GM23338 (cell line): ENCODE results near the gene IGFBP7. TPM values are rescaled to one million over a fixed set of nuclear protein-coding genes. Genes with fewer than 3 reads are reported as not detected.

Source experiments
- ATAC-seq: fragments of 200-7000 bp; cut with Tn5 transposase; 3 replicates; pipeline ENCODE4 v1.9.1; 2020
- DNase-seq: peaks from one replicate; pipeline ENCODE4 v3.0.0-alpha.2; 2015; ENCODE audit warnings: low spot score
- H2AFZ ChIP-seq: fragments of 200-600 bp; sonication (generic); 2 replicates; pipeline ENCODE4 v1.8.0; 2016; ENCODE audit warnings: antibody characterized with exemption, mild to moderate bottlenecking, moderate library complexity
- H3F3A ChIP-seq: fragments of 200-600 bp; sonication (generic); replicated peaks from 2 replicates; pipeline ENCODE4 v1.8.0; 2017; ENCODE audit warnings: antibody characterized with exemption, mixed run types, low read depth
- H3K27ac ChIP-seq: fragments of 200-600 bp; sonication (generic); 2 replicates; pipeline ENCODE4 v1.6.1; 2016; ENCODE audit warnings: low read depth
- H3K27me3 ChIP-seq: fragments of 200-600 bp; sonication (generic); 2 replicates; pipeline ENCODE4 v1.8.0; 2016; ENCODE audit warnings: mild to moderate bottlenecking, mixed run types, moderate library complexity; ENCODE audit not compliant: insufficient read depth
- H3K36me3 ChIP-seq: fragments of 200-600 bp; sonication (generic); 2 replicates; pipeline ENCODE4 v1.8.0; 2016; ENCODE audit warnings: mild to moderate bottlenecking; ENCODE audit not compliant: insufficient read depth
- H3K4me1 ChIP-seq: fragments of 200-600 bp; sonication (generic); 2 replicates; pipeline ENCODE4 v1.8.0; 2016; ENCODE audit warnings: mild to moderate bottlenecking, moderate library complexity; ENCODE audit not compliant: insufficient read depth
- H3K4me2 ChIP-seq: fragments of 200-600 bp; sonication (generic); 2 replicates; pipeline ENCODE4 v1.7.1; 2017; ENCODE audit warnings: mixed run types
- H3K4me3 ChIP-seq: fragments of 200-600 bp; sonication (generic); 2 replicates; pipeline ENCODE4 v1.6.1; 2016; ENCODE audit warnings: mixed run types
- H3K79me2 ChIP-seq: fragments of 200-600 bp; sonication (generic); replicated peaks from 2 replicates; pipeline ENCODE4 v1.8.0; 2017; ENCODE audit warnings: mild to moderate bottlenecking; ENCODE audit not compliant: insufficient read depth
- H3K9me2 ChIP-seq: fragments of 200-600 bp; sonication (generic); 2 replicates; pipeline ENCODE4 v1.8.0; 2017; ENCODE audit not compliant: insufficient read depth
- H4K20me1 ChIP-seq: fragments of 200-600 bp; sonication (generic); replicated peaks from 2 replicates; pipeline ENCODE4 v1.8.0; 2017; ENCODE audit warnings: mild to moderate bottlenecking; ENCODE audit not compliant: insufficient read depth
- H3K27ac Mint-ChIP-seq: 2 replicates; pipeline ENCODE4 v1.8.0; 2020; ENCODE audit warnings: inconsistent platforms, mild to moderate bottlenecking, moderate library complexity, mixed read lengths
- H3K27me3 Mint-ChIP-seq: 3 replicates; pipeline ENCODE4 v1.8.0; 2022; ENCODE audit warnings: low read depth, mild to moderate bottlenecking, moderate library complexity, mixed read lengths, inconsistent platforms; ENCODE audit not compliant: insufficient read depth, poor library complexity
- H3K36me3 Mint-ChIP-seq: 3 replicates; pipeline ENCODE4 v1.8.0; 2021; ENCODE audit warnings: low read depth, mild to moderate bottlenecking, inconsistent platforms, moderate library complexity, mixed read lengths
- H3K4me1 Mint-ChIP-seq: 3 replicates; pipeline ENCODE4 v1.8.0; 2020; ENCODE audit warnings: mild to moderate bottlenecking, inconsistent platforms, mixed read lengths
- H3K4me3 Mint-ChIP-seq: 3 replicates; pipeline ENCODE4 v1.8.0; 2021; ENCODE audit warnings: moderate library complexity, mild to moderate bottlenecking, inconsistent platforms, mixed read lengths
- H3K9me3 Mint-ChIP-seq: 3 replicates; pipeline ENCODE4 v1.8.0; 2020; ENCODE audit warnings: moderate library complexity, mild to moderate bottlenecking, inconsistent platforms, mixed read lengths
- CTCF ChIP-seq, 2 experiments: fragments of 200-600 bp in 1 of 2; sonication (generic) in 1 of 2; conservative IDR thresholded peaks; 2 replicates each; pipeline versions ENCODE4 v1.5.1 to v1.6.1; 2016 to 2017; ENCODE audit warnings: antibody characterized with exemption in 2 of 2, low read depth in 2 of 2, mild to moderate bottlenecking in 2 of 2, moderate library complexity in 1 of 2
- ETS1 ChIP-seq: IDR thresholded peaks from 2 replicates; pipeline ENCODE4 v1.6.1; 2016; ENCODE audit warnings: antibody characterized with exemption
- NANOG ChIP-seq: IDR thresholded peaks from 2 replicates; pipeline ENCODE4 v1.6.1; 2016; ENCODE audit warnings: antibody characterized with exemption, borderline replicate concordance
- POLR2AphosphoS5 ChIP-seq: IDR thresholded peaks from 2 replicates; pipeline ENCODE4 v1.6.1; 2016; ENCODE audit warnings: antibody characterized with exemption, low read depth
- REST ChIP-seq: IDR thresholded peaks from one replicate; pipeline ENCODE4 v1.6.1; 2018; ENCODE audit warnings: antibody characterized with exemption; ENCODE audit not compliant: unreplicated experiment
- STAT1 ChIP-seq: IDR thresholded peaks from one replicate; pipeline ENCODE4 v1.6.1; 2016; ENCODE audit warnings: antibody characterized with exemption; ENCODE audit not compliant: unreplicated experiment
- ZNF331 ChIP-seq: fragments of 250-450 bp; sonication (Bioruptor Pico); IDR thresholded peaks from 2 replicates; pipeline ENCODE4 v1.5.0; 2020; ENCODE audit warnings: low read depth, mild to moderate bottlenecking, moderate library complexity
- polyA plus RNA-seq: library from polyadenylated mRNA; unstranded; fragments of >200 nt; fragmentation: Nextera tagmentation; extraction: Ambion mirVana; gene quantifications from 2 replicates; pipeline ENCODE4 v1.2.1, GENCODE V29; 2016
- total RNA-seq: library from RNA; depleted of rRNA; stranded (reverse); fragments of >200 nt; shearing (Covaris generic); gene quantifications from 2 replicates; pipeline ENCODE4 v1.2.3, GENCODE V29; 2014
- TF ChIP-seq, protein P1 (sequence below): fragments of 250-450 bp; sonication (Bioruptor Pico); IDR thresholded peaks from 2 replicates; pipeline ENCODE4 v1.5.0; 2020; ENCODE audit warnings: mild to moderate bottlenecking, moderate library complexity

IGFBP7 gene
- total and polyA plus RNA-seq, 2 experiments from 2014 or later: 0.49 to 7.9 TPM

DNA sequence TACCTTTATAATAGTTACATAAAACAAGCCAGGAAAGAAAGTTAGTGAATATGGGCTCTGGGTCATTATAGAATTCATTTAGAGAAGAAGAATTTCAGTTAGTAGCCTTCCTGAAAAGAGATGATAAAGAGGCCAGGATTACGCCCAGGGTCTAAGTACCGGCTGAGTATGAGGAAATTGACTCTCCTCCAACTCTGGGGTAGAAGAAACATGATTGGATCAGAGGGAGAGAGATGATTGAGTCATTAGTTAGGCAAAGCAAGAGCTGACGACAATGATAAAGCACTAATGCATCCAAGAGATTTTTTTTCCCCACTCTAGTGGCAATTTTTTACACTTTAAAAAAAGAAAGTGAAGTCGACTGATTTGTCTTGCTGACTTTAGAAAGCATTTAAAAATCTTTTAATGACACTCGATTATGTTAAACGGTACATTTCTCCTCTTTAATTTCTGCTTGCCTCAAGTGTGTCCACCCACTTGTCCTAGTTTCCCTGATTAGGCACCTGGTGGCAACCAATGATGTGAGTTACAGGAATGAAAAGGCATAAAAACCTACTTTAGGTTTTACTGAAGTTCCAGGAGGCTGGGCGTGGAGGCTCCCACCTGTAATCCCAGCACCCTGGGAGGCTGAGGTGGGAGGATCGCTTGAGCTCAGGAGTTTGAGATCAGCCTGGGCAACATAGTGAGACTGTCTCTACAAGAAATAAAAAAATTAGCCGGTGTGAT lies 37.3 kb upstream of the IGFBP7 start:
- no peak for TF ChIP-seq ZNF331 (CRISPR knock-in tag)
- no peak for TF ChIP-seq CTCF (conservative IDR thresholded peaks at IDR 0.05; ENCODE audit: low read depth in 2 of 2)
- no peak for TF ChIP-seq STAT1
- Mint-ChIP-seq H3K27ac (no peak overlapping the region), H3K9me3 (no peaks in the 10 kb centered on the region; the same call in 2 of the 3 replicates), H3K27me3 (peaks cover 5% of the 10 kb centered on the region), H3K4me1 (no peaks in the 10 kb centered on the region), H3K4me3 (no peak overlapping the region), H3K36me3 (no peaks in the 10 kb centered on the region)
- no peak for ATAC-seq
- no peaks in the 10 kb centered on the region for H3K4me1 ChIP-seq
- no peaks in the 10 kb centered on the region for H3K27me3 ChIP-seq
- H3F3A ChIP-seq: no peaks in the 10 kb centered on the region
- no peak for DNase-seq
- no peaks in the 10 kb centered on the region for H3K36me3 ChIP-seq
- no peaks in the 10 kb centered on the region for H3K9me2 ChIP-seq
- H4K20me1 ChIP-seq: no peaks in the 10 kb centered on the region
- no peaks in the 10 kb centered on the region for H3K79me2 ChIP-seq
- H3K27ac ChIP-seq: no peak overlapping the region
- no peak overlapping the region for H3K4me2 ChIP-seq
- H2AFZ ChIP-seq: no peak overlapping the region
- no peak overlapping the region for H3K4me3 ChIP-seq

GRCh38 chr4:57146444-57146843 lies 36.3 kb upstream of the IGFBP7 start:
- Histone ChIP-seq H3K4me1 (no peaks in the 10 kb centered on the region), H4K20me1 (no peaks in the 10 kb centered on the region), H3K27me3 (no peaks in the 10 kb centered on the region), H3K27ac (no peak overlapping the region), H2AFZ (no peak overlapping the region), H3K4me2 (no peak overlapping the region), H3F3A (no peaks in the 10 kb centered on the region), H3K4me3 (no peak overlapping the region), H3K36me3 (no peaks in the 10 kb centered on the region), H3K9me2 (no peaks in the 10 kb centered on the region), H3K79me2 (no peaks in the 10 kb centered on the region)
- no peak overlapping the region for H3K4me3 Mint-ChIP-seq
- no peaks in the 10 kb centered on the region for H3K36me3 Mint-ChIP-seq
- no peaks in the 10 kb centered on the region for H3K4me1 Mint-ChIP-seq
- peaks cover 3% of the 10 kb centered on the region; the same call in 1 of the 3 replicates for H3K9me3 Mint-ChIP-seq
- DNase-seq (no peak), ATAC-seq (no peak)
- peaks cover 5% of the 10 kb centered on the region for H3K27me3 Mint-ChIP-seq
- H3K27ac Mint-ChIP-seq: no peak overlapping the region
- TF ChIP-seq POLR2AphosphoS5 (no peak), REST (no peak), NANOG (no peak), ZNF331 (CRISPR knock-in tag) (no peak), ETS1 (no peak)
- TF ChIP-seq, protein P1, sequence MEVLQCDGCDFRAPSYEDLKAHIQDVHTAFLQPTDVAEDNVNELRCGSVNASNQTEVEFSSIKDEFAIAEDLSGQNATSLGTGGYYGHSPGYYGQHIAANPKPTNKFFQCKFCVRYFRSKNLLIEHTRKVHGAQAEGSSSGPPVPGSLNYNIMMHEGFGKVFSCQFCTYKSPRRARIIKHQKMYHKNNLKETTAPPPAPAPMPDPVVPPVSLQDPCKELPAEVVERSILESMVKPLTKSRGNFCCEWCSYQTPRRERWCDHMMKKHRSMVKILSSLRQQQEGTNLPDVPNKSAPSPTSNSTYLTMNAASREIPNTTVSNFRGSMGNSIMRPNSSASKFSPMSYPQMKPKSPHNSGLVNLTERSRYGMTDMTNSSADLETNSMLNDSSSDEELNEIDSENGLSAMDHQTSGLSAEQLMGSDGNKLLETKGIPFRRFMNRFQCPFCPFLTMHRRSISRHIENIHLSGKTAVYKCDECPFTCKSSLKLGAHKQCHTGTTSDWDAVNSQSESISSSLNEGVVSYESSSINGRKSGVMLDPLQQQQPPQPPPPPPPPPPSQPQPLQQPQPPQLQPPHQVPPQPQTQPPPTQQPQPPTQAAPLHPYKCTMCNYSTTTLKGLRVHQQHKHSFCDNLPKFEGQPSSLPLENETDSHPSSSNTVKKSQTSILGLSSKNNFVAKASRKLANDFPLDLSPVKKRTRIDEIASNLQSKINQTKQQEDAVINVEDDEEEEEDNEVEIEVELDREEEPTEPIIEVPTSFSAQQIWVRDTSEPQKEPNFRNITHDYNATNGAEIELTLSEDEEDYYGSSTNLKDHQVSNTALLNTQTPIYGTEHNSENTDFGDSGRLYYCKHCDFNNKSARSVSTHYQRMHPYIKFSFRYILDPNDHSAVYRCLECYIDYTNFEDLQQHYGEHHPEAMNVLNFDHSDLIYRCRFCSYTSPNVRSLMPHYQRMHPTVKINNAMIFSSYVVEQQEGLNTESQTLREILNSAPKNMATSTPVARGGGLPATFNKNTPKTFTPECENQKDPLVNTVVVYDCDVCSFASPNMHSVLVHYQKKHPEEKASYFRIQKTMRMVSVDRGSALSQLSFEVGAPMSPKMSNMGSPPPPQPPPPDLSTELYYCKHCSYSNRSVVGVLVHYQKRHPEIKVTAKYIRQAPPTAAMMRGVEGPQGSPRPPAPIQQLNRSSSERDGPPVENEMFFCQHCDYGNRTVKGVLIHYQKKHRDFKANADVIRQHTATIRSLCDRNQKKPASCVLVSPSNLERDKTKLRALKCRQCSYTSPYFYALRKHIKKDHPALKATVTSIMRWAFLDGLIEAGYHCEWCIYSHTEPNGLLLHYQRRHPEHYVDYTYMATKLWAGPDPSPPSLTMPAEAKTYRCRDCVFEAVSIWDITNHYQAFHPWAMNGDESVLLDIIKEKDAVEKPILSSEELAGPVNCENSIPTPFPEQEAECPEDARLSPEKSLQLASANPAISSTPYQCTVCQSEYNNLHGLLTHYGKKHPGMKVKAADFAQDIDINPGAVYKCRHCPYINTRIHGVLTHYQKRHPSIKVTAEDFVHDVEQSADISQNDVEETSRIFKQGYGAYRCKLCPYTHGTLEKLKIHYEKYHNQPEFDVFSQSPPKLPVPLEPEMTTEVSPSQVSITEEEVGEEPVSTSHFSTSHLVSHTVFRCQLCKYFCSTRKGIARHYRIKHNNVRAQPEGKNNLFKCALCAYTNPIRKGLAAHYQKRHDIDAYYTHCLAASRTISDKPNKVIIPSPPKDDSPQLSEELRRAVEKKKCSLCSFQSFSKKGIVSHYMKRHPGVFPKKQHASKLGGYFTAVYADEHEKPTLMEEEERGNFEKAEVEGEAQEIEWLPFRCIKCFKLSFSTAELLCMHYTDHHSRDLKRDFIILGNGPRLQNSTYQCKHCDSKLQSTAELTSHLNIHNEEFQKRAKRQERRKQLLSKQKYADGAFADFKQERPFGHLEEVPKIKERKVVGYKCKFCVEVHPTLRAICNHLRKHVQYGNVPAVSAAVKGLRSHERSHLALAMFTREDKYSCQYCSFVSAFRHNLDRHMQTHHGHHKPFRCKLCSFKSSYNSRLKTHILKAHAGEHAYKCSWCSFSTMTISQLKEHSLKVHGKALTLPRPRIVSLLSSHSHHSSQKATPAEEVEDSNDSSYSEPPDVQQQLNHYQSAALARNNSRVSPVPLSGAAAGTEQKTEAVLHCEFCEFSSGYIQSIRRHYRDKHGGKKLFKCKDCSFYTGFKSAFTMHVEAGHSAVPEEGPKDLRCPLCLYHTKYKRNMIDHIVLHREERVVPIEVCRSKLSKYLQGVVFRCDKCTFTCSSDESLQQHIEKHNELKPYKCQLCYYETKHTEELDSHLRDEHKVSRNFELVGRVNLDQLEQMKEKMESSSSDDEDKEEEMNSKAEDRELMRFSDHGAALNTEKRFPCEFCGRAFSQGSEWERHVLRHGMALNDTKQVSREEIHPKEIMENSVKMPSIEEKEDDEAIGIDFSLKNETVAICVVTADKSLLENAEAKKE: no peak
